NOMO-1 (cell line): ENCODE data around the gene E2F1.
A peak's percentile ranks its signal among the peaks of the same experiment; 100 is the strongest.

Experiments
- DNase-seq, 2 experiments: peaks; one replicate each; lab custom pipeline; 2025; ENCODE audit not compliant: unreplicated experiment in 2 of 2; lab: John Stamatoyannopoulos, UW

E2F1 gene, protein sequence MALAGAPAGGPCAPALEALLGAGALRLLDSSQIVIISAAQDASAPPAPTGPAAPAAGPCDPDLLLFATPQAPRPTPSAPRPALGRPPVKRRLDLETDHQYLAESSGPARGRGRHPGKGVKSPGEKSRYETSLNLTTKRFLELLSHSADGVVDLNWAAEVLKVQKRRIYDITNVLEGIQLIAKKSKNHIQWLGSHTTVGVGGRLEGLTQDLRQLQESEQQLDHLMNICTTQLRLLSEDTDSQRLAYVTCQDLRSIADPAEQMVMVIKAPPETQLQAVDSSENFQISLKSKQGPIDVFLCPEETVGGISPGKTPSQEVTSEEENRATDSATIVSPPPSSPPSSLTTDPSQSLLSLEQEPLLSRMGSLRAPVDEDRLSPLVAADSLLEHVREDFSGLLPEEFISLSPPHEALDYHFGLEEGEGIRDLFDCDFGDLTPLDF

GRCh38 chr20:33686100-33686983, at the start of gene E2F1:
TSS of gene E2F1 (minus strand) at chr20:33686385. CDS start at chr20:33686264, 121 bp downstream.
- DNase-seq: peak; percentile 91 to 96

GRCh38 chr20:33733654-33734576, 47.7 kb upstream of the E2F1 start:
- peak; percentile 65 to 85 for DNase-seq

DNA sequence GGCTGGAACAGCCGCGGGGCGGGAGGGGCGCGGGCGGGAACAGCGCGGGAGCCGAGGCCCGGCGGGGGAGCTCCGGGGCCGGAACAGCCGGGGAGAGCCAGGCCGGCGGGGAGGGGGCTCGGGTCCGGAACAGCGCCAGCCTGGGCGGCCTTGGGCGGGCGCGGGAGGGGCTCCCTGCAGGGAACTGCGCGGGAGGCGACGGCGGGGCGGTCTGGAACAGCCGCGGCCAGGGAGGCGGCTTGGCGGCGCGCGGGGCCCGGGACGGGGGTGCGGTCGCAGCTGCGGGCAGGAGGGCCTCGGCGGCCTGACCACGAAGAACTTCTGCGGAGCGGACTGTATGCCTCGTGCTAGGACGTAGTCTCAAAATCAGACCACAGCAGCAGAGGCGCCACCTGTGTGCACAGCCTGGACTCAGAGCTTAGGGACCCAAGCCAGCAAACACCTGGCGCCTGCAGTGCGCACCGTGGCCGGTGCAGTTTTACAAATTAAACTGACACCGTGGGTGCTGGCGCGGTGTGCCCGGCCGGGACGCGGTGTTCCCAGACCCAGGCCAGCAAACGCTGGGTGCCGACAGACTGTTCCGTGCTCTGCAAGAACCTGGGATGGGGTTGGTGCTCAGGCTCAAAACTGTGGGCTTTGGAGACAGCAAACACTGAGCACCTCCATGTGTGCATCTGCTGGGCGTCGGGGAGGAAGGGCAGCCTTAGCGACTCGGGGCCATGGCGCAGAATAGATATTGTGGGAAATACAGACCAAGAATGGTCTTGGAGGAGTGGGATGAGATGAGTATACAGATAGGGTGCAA, 46.2 kb upstream of the E2F1 start:
- peak in 1 of 2 experiments; percentile 86 for DNase-seq

DNA sequence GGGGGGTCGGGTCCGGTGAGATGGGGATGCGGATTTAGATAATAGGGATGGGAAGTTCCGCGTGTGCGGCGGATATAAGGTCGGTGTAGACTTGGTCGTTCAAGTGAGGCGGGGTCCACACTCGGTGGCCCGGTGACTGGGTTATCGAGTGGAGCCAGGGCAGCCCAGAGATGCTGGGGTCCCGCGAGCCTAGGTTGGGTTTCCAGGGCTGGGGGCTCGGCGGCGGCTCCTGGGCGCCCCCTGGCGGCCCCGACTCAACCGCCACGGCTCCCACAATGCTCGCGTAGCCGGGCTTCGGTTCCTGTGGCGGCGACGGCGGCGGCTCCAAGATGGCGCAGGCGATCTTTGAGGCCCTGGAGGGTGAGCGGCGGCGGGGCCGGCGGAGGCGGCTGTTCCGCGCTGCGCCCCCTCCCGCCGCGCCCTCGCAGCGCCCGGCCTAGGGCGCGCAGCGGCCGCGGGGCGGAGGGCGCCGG, 45.5 kb upstream of the E2F1 start, which contains the start of gene ZNF341:
TSS of gene ZNF341 (plus strand) at position 304 of the 473 bp plus-strand sequence. CDS start at position 330, 26 bp downstream.
- DNase-seq: peak; percentile 86 to 94

DNA sequence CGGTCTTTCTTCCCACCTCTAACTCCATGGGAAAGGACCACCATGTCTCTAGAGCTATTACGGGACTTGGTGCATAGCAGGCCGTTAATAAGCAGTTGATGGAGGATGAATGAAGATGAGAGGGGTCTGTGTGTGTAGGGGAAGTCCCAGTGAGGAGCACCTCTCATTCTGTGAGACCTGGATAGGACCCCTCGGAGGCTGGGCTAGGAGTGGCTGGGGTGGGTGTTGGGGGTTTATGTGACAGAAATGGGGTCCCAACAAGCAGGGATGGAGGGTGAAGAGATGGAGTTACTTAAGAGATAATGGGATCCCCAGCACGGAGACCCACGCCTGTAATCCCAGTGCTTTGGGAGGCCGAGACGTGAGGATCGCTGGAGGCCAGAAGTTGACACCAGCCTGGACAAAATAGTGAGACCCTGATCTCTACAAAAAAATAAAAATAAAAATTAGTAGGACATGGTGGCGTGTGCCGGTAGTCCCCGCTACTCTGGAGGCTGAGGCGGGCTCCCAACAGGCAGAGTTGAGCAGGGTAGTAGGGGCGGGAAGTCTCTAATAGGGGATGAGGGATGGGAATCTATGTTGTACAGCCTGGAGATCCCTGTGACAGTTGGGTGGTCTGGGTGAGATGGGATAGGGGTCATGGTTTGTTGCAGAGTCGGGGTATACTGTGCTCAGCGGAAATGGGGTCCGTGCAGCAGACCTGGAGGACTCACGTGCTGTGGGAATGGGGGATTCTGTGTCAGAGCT, 44.9 kb upstream of the E2F1 start:
- no peak for DNase-seq

DNA sequence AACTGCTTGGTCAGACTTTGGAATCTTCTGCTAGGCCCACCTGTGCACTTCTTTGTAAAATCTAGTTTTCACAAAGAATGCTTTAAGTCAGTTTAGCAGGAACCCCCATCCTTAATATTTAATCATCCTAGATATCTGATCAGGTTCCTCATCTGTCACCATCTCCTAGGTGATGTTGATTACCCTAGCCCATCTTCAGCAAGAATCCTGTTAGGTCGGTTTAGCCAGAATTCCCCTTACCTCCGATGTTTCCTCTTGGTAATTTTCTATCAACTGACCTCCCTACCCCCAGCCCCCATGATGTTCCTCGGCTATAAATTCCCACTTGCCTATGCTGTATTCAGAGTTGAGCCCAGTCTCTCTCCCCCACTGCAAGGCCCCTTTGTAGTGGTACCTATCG, 42.9 kb upstream of the E2F1 start:
- no peak for DNase-seq

DNA sequence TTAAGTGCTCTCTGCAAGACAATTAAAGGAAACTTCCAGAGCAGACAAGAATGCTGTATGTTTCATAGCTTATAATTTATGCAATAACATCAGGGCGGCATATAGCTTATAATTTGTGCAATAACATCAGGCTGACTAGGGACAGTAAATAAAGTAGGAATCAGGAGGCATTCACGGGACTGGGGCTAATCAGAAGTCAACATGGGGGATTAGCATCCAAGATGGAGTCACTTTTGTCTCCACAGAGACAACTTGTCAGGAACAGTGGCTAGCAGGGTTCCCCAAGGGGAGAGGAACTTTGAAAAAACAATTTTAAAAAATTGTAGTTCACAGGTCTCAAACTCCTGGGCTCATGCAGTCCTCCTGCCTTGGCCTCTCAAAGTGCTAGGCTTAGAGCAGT, 42.3 kb upstream of the E2F1 start:
- no peak for DNase-seq

GRCh38 chr20:33727806-33728205, 41.6 kb upstream of the E2F1 start:
- DNase-seq: no peak

GRCh38 chr20:33727115-33727479, 40.9 kb upstream of the E2F1 start:
- no peak for DNase-seq

- no peak for DNase-seq
Observed at GRCh38 chr20:33725607-33726264, 39.6 kb upstream of the E2F1 start.

GRCh38 chr20:33724439-33725094, 38.4 kb upstream of the E2F1 start:
- no peak for DNase-seq

DNA sequence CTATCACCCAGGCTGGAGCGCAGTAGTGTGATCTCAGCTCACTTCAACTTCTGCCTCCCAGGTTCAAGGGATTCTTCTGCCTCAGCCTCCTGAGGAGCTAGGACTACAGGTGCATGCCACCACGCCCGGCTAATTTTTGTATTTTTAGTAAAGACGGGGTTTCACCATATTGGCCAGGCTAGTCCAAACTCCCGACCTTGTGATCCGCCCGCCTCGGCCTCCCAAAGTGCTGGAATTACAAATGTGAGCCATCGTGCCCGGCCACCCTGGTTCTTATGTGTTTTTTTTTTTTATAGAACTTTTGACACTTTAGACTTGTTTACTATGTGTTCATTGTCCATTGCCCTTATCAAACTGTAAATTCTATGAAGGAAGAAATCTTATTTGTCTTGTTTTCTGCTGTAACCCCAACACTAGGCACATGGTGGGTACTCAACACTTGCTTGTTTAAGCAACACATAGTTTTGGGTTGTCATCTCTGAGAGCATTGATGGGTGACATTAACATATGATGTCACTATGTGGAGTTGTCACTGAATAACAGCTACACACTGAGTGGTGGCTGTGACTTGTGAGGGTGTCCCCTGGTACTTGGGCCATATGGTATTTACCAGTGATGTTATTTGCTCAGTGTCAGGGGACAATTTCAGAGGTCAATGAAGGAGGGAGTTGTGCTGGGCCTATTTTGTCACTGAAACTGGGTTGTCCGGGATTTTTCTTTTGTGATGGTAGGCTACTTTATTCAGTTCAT, 35.4 kb upstream of the E2F1 start:
- no peak for DNase-seq

DNA sequence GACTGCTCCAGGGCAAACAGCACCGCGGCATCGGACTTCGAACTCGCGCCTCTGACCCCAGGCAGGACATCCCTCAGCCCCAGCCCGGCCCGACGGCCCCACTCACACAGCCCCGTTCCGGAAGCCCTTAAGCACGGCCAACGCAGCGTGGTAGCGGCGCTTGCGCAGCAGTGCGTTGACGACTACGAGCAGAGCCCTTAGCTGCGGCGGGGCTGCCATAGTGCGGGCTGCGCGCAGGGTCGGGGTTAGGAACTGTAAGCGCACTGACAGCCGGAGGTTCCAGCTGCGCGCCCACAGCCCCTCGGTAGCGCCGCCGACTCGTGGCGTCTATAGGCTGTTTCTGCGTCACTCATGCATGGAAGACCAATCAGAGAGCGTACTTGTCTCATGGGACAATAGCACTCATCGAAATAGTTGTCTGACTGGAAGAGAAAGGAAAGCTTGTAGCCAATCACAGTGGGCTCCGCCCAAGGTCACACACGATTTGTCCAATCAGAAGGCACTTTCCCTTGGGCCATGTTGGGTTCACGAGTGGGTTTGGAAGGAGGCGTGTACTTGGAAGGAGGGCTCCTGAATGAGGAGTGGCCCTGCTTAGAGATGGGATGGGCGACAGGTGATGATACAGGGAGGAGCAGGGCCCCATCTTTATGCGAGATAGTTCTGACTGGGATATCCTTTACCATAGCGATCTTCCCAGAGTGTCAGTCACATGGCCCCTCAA, 34.0 kb upstream of the E2F1 start, which contains the start of gene PXMP4:
TSS of gene PXMP4 (minus strand) at position 322 of the 721 bp plus-strand sequence. CDS start at position 219, 103 bp downstream.
- peak; percentile 84 to 99 for DNase-seq

- peak in 1 of 2 experiments; percentile 6 for DNase-seq
Observed at GRCh38 chr20:33719277-33719988, 33.2 kb upstream of the E2F1 start.

DNA sequence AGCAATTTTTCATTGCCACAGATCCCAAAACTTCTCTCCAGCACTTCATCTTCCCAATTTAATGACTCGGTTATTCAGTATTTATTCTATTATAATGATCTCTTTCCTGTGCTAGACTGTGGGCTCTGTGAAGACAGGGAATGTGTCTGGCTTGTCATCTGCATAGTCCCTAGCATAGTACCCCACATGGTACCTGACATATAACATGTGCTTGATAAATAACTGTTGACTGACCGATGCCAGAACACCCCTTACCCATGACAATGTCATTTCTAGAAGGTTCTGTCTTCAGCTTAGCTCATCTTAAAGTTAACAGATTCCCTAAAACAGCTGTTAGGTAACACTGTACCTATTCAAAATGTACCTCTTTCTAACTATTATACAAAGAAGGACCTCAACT, 30.3 kb upstream of the E2F1 start:
- DNase-seq: no peak
